GM10248 (cell line): ENCODE data around the gene SLIT3.

Source experiments
- CTCF ChIA-PET: fragments of 300-600 bp; sonication (Branson Sonifier 250); formaldehyde crosslinking; extraction: SDS; loops from one replicate; lab custom pipeline; 2021; ENCODE audit warnings: antibody characterized with exemption; lab: Yijun Ruan, JAX
- POLR2A ChIA-PET: fragments of 350-650 bp; sonication (Branson Sonifier 250); formaldehyde crosslinking; extraction: SDS; loops from one replicate; lab custom pipeline; 2020; ENCODE audit warnings: antibody characterized with exemption; lab: Yijun Ruan, JAX
- DNase-seq: peaks from one replicate; pipeline ENCODE4 v3.0.0; 2012; ENCODE audit errors: extremely low spot score
- TF ChIP-seq, protein P1 (sequence below): IDR thresholded peaks from 2 replicates; pipeline ENCODE4 v1.5.1; 2012; ENCODE audit warnings: mild to moderate bottlenecking, low read depth; ENCODE audit errors: extremely low read depth, missing control alignments, control extremely low read depth

SLIT3 gene

GRCh38 chr5:168765086-168765550 lies 535.8 kb downstream of the SLIT3 start:
- TF ChIP-seq, protein P1, sequence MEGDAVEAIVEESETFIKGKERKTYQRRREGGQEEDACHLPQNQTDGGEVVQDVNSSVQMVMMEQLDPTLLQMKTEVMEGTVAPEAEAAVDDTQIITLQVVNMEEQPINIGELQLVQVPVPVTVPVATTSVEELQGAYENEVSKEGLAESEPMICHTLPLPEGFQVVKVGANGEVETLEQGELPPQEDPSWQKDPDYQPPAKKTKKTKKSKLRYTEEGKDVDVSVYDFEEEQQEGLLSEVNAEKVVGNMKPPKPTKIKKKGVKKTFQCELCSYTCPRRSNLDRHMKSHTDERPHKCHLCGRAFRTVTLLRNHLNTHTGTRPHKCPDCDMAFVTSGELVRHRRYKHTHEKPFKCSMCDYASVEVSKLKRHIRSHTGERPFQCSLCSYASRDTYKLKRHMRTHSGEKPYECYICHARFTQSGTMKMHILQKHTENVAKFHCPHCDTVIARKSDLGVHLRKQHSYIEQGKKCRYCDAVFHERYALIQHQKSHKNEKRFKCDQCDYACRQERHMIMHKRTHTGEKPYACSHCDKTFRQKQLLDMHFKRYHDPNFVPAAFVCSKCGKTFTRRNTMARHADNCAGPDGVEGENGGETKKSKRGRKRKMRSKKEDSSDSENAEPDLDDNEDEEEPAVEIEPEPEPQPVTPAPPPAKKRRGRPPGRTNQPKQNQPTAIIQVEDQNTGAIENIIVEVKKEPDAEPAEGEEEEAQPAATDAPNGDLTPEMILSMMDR: no peak
- DNase-seq: no peak
- ChIA-PET POLR2A (no interaction called here), CTCF (no interaction called here)

- TF ChIP-seq, protein P1: no peak
- DNase-seq: no peak
- POLR2A ChIA-PET: no interaction called here
These were observed 544.2 kb downstream of the SLIT3 start for GRCh38 chr5:168756453-168757391.

GRCh38 chr5:168755548-168756093 lies 545.3 kb downstream of the SLIT3 start:
- TF ChIP-seq, protein P1: no peak
- POLR2A ChIA-PET: no interaction called here
- no peak for DNase-seq
- CTCF ChIA-PET: interaction anchor here (1.3 kb wide), 1 partner anchor 27 kb away, joined by 3 read pairs; no protein-coding TSS in a partner anchor

More at GRCh38 chr5:168756453-168757391, 544.2 kb downstream of the SLIT3 start:
- CTCF ChIA-PET: interaction anchor here (1.3 to 2.0 kb wide), 2 partner anchors 9 to 22 kb away, joined by 3 to 4 read pairs; no protein-coding TSS in a partner anchor

DNA sequence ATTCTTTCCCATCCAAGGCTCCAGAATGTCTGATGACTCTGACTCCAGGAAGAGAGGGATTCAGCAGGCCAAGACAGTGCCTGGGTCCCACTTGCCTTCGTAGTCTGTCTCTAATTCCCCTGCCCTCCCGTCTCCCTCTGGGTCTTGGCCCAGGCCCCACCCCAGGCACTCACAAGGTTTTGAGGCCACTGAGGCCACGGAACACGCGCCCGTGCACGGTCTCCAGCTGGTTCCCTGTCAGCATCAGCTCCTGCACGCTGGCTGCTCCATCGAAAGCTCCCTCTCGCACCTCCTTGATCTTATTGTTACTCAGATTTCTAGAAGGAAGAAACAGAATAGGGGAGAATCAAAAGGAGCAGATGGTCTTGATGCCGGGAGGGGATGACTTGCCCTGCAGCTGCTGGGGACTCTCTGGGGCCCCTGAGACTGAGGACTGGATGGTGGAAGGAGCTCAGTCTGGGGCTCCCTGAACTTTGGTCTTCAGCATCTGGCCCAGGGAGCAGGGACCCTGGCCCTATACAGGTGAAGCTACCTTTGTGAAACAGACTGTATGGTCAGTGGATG lies 547.2 kb downstream of the SLIT3 start:
- CTCF ChIA-PET: no interaction called here
- TF ChIP-seq, protein P1: no peak
- POLR2A ChIA-PET: no interaction called here
- no peak for DNase-seq

DNA sequence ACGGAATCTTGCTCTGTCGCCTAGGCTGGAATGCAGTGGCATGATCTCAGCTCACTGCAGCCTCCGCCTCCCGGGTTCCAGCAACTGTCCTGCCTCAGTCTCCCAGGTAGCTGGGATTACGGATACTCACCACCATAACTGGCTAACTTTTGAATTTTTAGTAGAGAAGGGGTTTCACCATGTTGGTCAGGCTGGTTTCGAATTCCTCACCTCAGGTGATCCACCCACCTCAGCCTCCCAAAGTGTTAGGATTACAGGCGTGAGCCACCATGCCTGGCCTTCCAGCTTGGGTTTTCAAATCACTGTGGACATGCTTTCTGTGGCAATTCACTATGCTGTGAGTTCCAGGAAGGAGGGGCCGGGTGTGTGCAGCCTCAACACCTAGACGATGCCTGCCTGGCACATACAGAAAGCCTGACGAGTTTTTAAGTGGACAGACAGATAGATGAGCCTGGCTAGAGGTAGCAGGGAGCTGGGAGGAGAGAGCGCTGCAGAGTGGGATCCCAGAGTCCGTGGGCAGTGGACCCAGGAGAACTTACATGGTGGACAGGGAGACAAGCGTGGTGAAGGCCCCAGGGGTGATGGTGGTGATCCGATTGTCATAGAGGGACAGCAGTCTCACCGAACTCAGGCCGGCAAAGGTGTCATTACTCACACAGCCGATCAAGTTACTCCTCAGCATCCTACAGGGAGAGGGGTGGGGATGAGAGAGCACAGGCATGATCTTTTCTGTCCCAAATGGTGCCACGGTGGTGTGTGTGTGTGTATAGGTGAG lies 548.3 kb downstream of the SLIT3 start:
- ChIA-PET POLR2A (no interaction called here), CTCF (no interaction called here)
- TF ChIP-seq, protein P1: no peak
- no peak for DNase-seq

DNA sequence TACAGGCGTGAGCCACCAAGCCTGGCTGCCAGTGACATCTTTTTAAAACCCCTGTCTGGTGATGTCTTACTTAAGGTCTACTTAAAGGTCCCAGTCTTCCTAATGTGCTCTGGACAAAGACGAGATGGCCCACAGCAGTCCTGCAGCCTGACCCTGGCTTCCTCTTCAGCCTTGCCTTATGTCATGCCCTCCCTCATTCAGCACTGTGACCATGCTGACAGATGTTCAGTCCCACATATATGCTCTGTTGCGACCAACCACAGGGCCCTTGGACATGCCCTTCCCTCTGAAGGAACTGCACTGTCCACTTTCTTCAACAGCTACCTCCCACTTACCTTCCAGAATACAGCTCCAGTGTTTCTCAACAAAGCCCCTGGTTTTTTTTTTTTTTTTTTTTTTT lies 548.9 kb downstream of the SLIT3 start:
- ChIA-PET POLR2A (no interaction called here), CTCF (no interaction called here)
- DNase-seq: no peak
- TF ChIP-seq, protein P1: no peak
